K562 (cell line): ENCODE data around the gene SCTR. TPM values are rescaled to one million over a fixed set of nuclear protein-coding genes. Genes with fewer than 3 reads are reported as not detected.
A peak's percentile ranks its signal among the peaks of the same experiment; 100 is the strongest.

ENCODE experiments used
- ATAC-seq: fragments of 200-7000 bp; cut with Tn5 transposase; 3 replicates; pipeline ENCODE4 v1.9.1; 2020; ENCODE audit warnings: moderate library complexity
- BruUV-seq: library from RNA; stranded (reverse); fragments of 400-500 nt; replicated peaks from 2 replicates; lab custom pipeline; 2021; lab: Mats Ljungman, UMichigan
- CTCF ChIA-PET: fragments of 300-600 bp; formaldehyde crosslinking; extraction: SDS; loops from one replicate; lab custom pipeline; 2021; ENCODE audit warnings: low intra/inter-chr PET ratio; lab: Yijun Ruan, JAX
- POLR2A ChIA-PET: fragments of 300-600, 350-650 bp; sonication (Branson Sonifier 250); formaldehyde crosslinking; extraction: SDS; loops from one replicate; lab custom pipeline; 2021; ENCODE audit warnings: antibody characterized with exemption, inconsistent platforms; lab: Yijun Ruan, JAX
- DNase-seq, 4 experiments: peaks; one replicate each; pipeline versions ENCODE4 v3.0.0 to v3.0.0-alpha.2; 2011 to 2018; ENCODE audit warnings: low spot score in 3 of 4, mixed read lengths in 3 of 4; ENCODE audit errors: extremely low read depth in 1 of 4
- FAIRE-seq: peaks from 2 replicates; lab custom pipeline; 2011; peaks lifted over from hg19 to GRCh38; lab: Jason Lieb, UNC
- H2AFZ ChIP-seq: 2 replicates; pipeline ENCODE4 v1.6.0; 2011; ENCODE audit warnings: low read depth, low read length, control low read depth, inconsistent platforms
- H3K27ac ChIP-seq: fragments of 200-600 bp; 3 replicates; pipeline ENCODE4 v1.8.0; 2011; ENCODE audit warnings: low read depth, mild to moderate bottlenecking, control low read depth, inconsistent platforms, low read length, moderate library complexity, mixed read lengths; ENCODE audit errors: extremely low read depth
- H3K27me3 ChIP-seq, 2 experiments: fragments of 300-600 bp in 1 of 2; 2 replicates in 1 of 2; 3 replicates in 1 of 2; pipeline versions ENCODE4 v1.6.0 to v1.8.0; 2011; ENCODE audit warnings: inconsistent platforms in 2 of 2, low read length in 2 of 2, mild to moderate bottlenecking in 1 of 2, mixed read lengths in 1 of 2, moderate library complexity in 1 of 2; ENCODE audit not compliant: control insufficient read depth in 2 of 2, insufficient read depth in 2 of 2
- H3K36me3 ChIP-seq: fragments of 300-600 bp; 3 replicates; pipeline ENCODE4 v1.8.0; 2011; ENCODE audit warnings: mild to moderate bottlenecking, low read length, inconsistent platforms; ENCODE audit not compliant: control insufficient read depth, insufficient read depth
- H3K4me1 ChIP-seq, 2 experiments: fragments of 200-600 bp in 1 of 2; replicated peaks in 1 of 2; 2 replicates in 1 of 2; 3 replicates in 1 of 2; pipeline versions ENCODE4 v1.5.1 to v1.8.0; 2011; ENCODE audit warnings: inconsistent platforms in 2 of 2, low read length in 2 of 2, mild to moderate bottlenecking in 1 of 2, mixed read lengths in 1 of 2, moderate library complexity in 1 of 2; ENCODE audit not compliant: control insufficient read depth in 2 of 2, insufficient read depth in 2 of 2
- H3K4me2 ChIP-seq: 2 replicates; pipeline ENCODE4 v1.6.1; 2011; ENCODE audit warnings: low read length, control low read depth, inconsistent platforms, mixed read lengths; ENCODE audit not compliant: insufficient read depth
- H3K4me3 ChIP-seq: fragments of 200-600 bp; sonication (generic), shearing (Covaris generic); 2 replicates; pipeline ENCODE4 v1.5.1; 2016; ENCODE audit warnings: control low read depth, inconsistent platforms
- H3K79me2 ChIP-seq: fragments of 200-600 bp; 3 replicates; pipeline ENCODE4 v1.8.0; 2011; ENCODE audit warnings: low read length, inconsistent platforms; ENCODE audit not compliant: control insufficient read depth, insufficient read depth
- H3K9ac ChIP-seq, 2 experiments: 2 replicates each; pipeline versions ENCODE4 v1.6.0 to v1.6.1; 2011; ENCODE audit warnings: low read depth in 2 of 2, low read length in 2 of 2, control low read depth in 1 of 2, inconsistent platforms in 1 of 2, mild to moderate bottlenecking in 1 of 2, mixed read lengths in 1 of 2; ENCODE audit not compliant: insufficient read depth in 1 of 2
- H3K9me1 ChIP-seq: one replicate; pipeline ENCODE4 v1.6.0; 2011; ENCODE audit warnings: inconsistent platforms, mild to moderate bottlenecking, low read length, moderate library complexity; ENCODE audit not compliant: control insufficient read depth, insufficient read depth
- H3K9me3 ChIP-seq: replicated peaks from 2 replicates; pipeline ENCODE4 v1.5.1; 2011; ENCODE audit warnings: low read depth, low read length, inconsistent platforms; ENCODE audit not compliant: control insufficient read depth, insufficient read depth
- H4K20me1 ChIP-seq: replicated peaks from 2 replicates; pipeline ENCODE4 v1.6.1; 2011; ENCODE audit warnings: low read length, inconsistent platforms, mixed read lengths; ENCODE audit not compliant: control insufficient read depth, insufficient read depth
- EZH2 ChIP-seq: IDR thresholded peaks from 2 replicates; pipeline ENCODE4 v1.6.1; 2012; ENCODE audit warnings: low read depth, mild to moderate bottlenecking, inconsistent platforms, low read length, borderline replicate concordance
- GABPB1 ChIP-seq: sonication (generic); formaldehyde crosslinking; IDR thresholded peaks from 2 replicates; pipeline ENCODE4 v1.8.0; 2022; ENCODE audit warnings: mild to moderate bottlenecking, missing genetic modification reagents
- GATA2 ChIP-seq: sonication (generic); formaldehyde crosslinking; IDR thresholded peaks from 2 replicates; pipeline ENCODE4 v1.4.0; 2020; ENCODE audit warnings: mild to moderate bottlenecking, missing genetic modification reagents
- HMGN3 ChIP-seq: IDR thresholded peaks from 2 replicates; pipeline ENCODE4 v1.6.1; 2011; ENCODE audit warnings: borderline replicate concordance, low read depth, mild to moderate bottlenecking, mixed read lengths, low read length; ENCODE audit not compliant: insufficient read length; ENCODE audit errors: extremely low read depth
- PCBP2 ChIP-seq: fragments of 200-400 bp; formaldehyde crosslinking; IDR thresholded peaks from 2 replicates; pipeline ENCODE4 v1.6.1; 2018; ENCODE audit warnings: low read length, low read depth, mild to moderate bottlenecking, moderate library complexity; ENCODE audit not compliant: poor library complexity, severe bottlenecking
- POLR2A ChIP-seq: fragments of 450-650 bp; conservative IDR thresholded peaks from 2 replicates; pipeline ENCODE4 v1.6.1; 2016
- RBFOX2 ChIP-seq: fragments of 200-400 bp; formaldehyde crosslinking; IDR thresholded peaks from 2 replicates; pipeline ENCODE4 v1.6.1; 2017; ENCODE audit warnings: low read depth, mild to moderate bottlenecking, low read length, moderate library complexity
- STAT5A ChIP-seq: IDR thresholded peaks from 2 replicates; pipeline ENCODE4 v1.6.1; 2012; ENCODE audit warnings: low read length, inconsistent platforms, borderline replicate concordance
- TAF7 ChIP-seq: fragments of 450-650 bp; IDR thresholded peaks from 2 replicates; pipeline ENCODE4 v1.6.1; 2016; ENCODE audit warnings: missing genetic modification characterization, missing compliant biosample characterization
- TEAD4 ChIP-seq, 2 experiments: sonication (generic) in 1 of 2; formaldehyde crosslinking in 1 of 2; IDR thresholded peaks; 2 replicates each; pipeline versions ENCODE4 v1.6.1 to v1.8.0; 2012 to 2022; ENCODE audit warnings: borderline replicate concordance in 1 of 2, inconsistent platforms in 1 of 2, low read length in 1 of 2, mild to moderate bottlenecking in 1 of 2, missing genetic modification reagents in 1 of 2
- U2AF1 ChIP-seq: fragments of 200-400 bp; formaldehyde crosslinking; optimal IDR thresholded peaks from 2 replicates; pipeline ENCODE3; 2017; ENCODE audit warnings: mild to moderate bottlenecking, low read depth, low read length, moderate library complexity
- ZFP1 ChIP-seq: fragments of 450-650 bp; formaldehyde crosslinking; IDR thresholded peaks from 2 replicates; pipeline ENCODE4 v1.4.0; 2020; ENCODE audit warnings: mild to moderate bottlenecking, mixed read lengths
- ZNF134 ChIP-seq: fragments of 250-450 bp; sonication (Bioruptor Pico); conservative IDR thresholded peaks from 2 replicates; pipeline ENCODE4 v1.4.0; 2020
- ZNF274 ChIP-seq: IDR thresholded peaks from 2 replicates; pipeline ENCODE4 v1.6.1; 2011; ENCODE audit warnings: low read depth, mild to moderate bottlenecking, low read length, moderate library complexity, borderline replicate concordance
- WGBS: fragments of 100-300 bp; shearing (Covaris generic); methylation state at CpG from one replicate; pipeline ENCODE4 v1.1.6; 2016; ENCODE audit warnings: low coverage, mixed read lengths; ENCODE audit not compliant: insufficient coverage; ENCODE audit errors: missing lambda C conversion rate; 5-methylcytosine and 5-hydroxymethylcytosine counted together
- in situ Hi-C: fragments of 300-500 bp; cut with MboI; formaldehyde crosslinking; loops from 4 replicates; pipeline ENCODE4 v1.15.0; 2018; ENCODE audit warnings: inconsistent platforms, mixed read lengths
- intact Hi-C: fragments of 100-400 bp; cut with micrococcal nuclease; formaldehyde crosslinking; loops from 2 replicates; pipeline ENCODE4 v1.14.2; 2022
- polyA plus RNA-seq, 8 experiments: library from polyadenylated mRNA; depleted of rRNA in 4 of 8; stranded (reverse) in 5 of 8; unstranded in 3 of 8; fragments of >200 nt; fragmentation: Nextera tagmentation in 2 of 8; fragmentation: Illumina TruSeq in 1 of 8; extraction: Ambion mirVana in 2 of 8; extraction: Trizol in 1 of 8; gene quantifications; 2 replicates each; pipeline versions ENCODE4 v1.2.1 to v1.2.3, GENCODE V29; 2011 to 2014; ENCODE audit warnings: inconsistent platforms in 1 of 8, missing spikeins in 1 of 8
- total RNA-seq, 7 experiments: library from RNA; depleted of rRNA in 6 of 7; stranded (reverse); fragments of >200 nt in 6 of 7; fragmentation: Illumina TruSeq in 2 of 7; extraction: Trizol in 2 of 7; gene quantifications; 2 replicates each; pipeline versions ENCODE4 v1.2.1 to v1.2.3, GENCODE V29; 2011 to 2021; ENCODE audit warnings: low replicate concordance in 1 of 7
- TF ChIP-seq, protein P1 (sequence below), 2 experiments: fragments of 450-650 bp; IDR thresholded peaks; 2 replicates each; pipeline ENCODE4 v1.6.1; 2016; ENCODE audit warnings: mild to moderate bottlenecking in 2 of 2, borderline replicate concordance in 1 of 2, low read depth in 1 of 2, moderate library complexity in 1 of 2

SCTR gene
- total and polyA plus RNA-seq, 9 of the 15 experiments (the other 6 are each of a cell fraction or from before 2014, with no cell fraction given), result not detected

- H3K79me2 ChIP-seq, result no peaks in the 10 kb centered on the region
- BruUV-seq, result no TSS peak
- no peak for FAIRE-seq
- 41% methylated on average over 7 of the region's 7 CpGs for WGBS
- no peaks in the 10 kb centered on the region for H3K4me1 ChIP-seq
- ChIA-PET POLR2A (no interaction called here), CTCF (no interaction called here)
- H3K9me1 ChIP-seq, result no peaks in the 10 kb centered on the region
- intact Hi-C loops (no loop called here), in situ Hi-C loops (no loop called here)
- no peak overlapping the region for H3K27ac ChIP-seq
- H3K9ac ChIP-seq, result no peak overlapping the region
- H4K20me1 ChIP-seq, result no peaks in the 10 kb centered on the region
- no peak for DNase-seq
- ATAC-seq, result no peak
- no peak overlapping the region for H3K4me2 ChIP-seq
- H3K9me3 ChIP-seq, result no peaks in the 10 kb centered on the region
- no peak overlapping the region for H3K4me3 ChIP-seq
- no peaks in the 10 kb centered on the region for H3K27me3 ChIP-seq
- no peaks in the 10 kb centered on the region for H3K36me3 ChIP-seq
- peak overlapping the region; percentile 23; the same call in 1 of the 2 replicates for H2AFZ ChIP-seq
- no peak for TF ChIP-seq U2AF1
- TF ChIP-seq POLR2A, result no peak
- no peak for TF ChIP-seq ZNF134 (CRISPR knock-in tag)
- TF ChIP-seq, protein P1, sequence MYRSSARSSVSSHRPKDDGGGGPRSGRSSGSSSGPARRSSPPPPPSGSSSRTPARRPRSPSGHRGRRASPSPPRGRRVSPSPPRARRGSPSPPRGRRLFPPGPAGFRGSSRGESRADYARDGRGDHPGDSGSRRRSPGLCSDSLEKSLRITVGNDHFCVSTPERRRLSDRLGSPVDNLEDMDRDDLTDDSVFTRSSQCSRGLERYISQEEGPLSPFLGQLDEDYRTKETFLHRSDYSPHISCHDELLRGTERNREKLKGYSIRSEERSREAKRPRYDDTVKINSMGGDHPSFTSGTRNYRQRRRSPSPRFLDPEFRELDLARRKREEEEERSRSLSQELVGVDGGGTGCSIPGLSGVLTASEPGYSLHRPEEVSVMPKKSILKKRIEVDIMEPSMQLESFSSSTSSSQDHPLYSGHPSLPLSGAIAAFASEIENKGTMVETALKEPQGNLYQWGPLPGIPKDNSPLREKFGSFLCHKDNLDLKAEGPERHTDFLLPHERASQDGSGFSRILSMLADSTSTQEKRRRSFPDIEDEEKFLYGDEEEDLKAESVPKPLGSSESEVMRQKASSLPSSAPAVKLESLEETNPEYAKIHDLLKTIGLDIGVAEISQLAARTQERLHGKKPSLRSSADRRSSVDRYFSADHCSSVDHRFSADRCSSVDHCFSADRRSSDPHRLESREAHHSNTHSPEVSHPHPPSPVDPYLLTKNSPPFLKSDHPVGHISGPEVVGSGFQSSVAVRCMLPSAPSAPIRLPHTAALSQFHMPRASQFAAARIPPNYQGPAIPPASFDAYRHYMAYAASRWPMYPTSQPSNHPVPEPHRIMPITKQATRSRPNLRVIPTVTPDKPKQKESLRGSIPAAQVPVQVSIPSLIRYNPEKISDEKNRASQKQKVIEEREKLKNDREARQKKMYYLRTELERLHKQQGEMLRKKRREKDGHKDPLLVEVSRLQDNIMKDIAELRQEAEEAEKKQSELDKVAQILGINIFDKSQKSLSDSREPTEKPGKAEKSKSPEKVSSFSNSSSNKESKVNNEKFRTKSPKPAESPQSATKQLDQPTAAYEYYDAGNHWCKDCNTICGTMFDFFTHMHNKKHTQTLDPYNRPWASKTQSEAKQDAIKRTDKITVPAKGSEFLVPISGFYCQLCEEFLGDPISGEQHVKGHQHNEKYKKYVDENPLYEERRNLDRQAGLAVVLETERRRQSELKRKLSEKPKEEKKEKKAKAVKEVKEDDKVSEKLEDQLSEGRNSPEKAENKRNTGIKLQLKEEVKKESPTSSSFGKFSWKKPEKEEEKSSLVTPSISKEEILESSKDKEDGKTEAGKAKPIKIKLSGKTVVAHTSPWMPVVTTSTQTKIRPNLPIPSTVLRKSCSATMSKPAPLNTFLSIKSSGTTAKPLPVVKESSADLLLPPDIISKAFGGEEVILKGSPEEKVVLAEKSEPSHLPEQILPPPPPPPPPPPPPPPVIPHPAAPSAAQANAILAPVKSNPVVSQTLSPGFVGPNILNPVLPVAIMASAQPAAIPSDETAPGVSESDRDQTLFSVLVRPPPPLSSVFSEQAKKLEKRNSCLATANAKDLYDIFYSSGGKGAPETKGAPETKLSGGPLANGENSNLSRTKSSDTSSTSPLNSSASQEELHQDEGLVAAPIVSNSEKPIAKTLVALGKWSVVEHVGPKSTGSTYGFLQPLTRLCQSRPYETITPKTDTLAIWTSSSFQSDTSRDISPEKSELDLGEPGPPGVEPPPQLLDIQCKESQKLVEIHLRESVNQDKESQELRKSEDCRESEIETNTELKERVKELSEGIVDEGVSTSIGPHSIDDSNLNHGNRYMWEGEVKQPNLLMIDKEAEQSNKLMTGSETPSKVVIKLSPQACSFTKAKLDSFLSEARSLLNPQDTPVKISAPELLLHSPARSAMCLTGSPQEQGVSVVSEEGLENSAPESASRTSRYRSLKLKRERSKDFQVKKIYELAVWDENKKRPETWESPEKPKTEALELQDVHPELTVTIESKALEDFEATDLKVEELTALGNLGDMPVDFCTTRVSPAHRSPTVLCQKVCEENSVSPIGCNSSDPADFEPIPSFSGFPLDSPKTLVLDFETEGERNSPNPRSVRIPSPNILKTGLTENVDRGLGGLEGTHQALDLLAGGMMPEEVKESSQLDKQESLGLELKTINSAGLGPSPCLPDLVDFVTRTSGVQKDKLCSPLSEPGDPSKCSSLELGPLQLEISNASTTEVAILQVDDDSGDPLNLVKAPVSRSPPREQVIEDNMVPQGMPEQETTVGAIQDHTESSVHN (IDR thresholded peaks at IDR 0.05; ENCODE audit: borderline replicate concordance in 1 of 2, low read depth in 1 of 2), result no peak
- TF ChIP-seq EZH2, result no peak
- no peak for TF ChIP-seq ZNF274
- no peak for TF ChIP-seq ZFP1
- TF ChIP-seq TAF7 (tag), result no peak
- TF ChIP-seq STAT5A, result no peak
- TF ChIP-seq HMGN3, result no peak
- no peak for TF ChIP-seq PCBP2
- no peak for TF ChIP-seq GATA2 (CRISPR knock-in tag)
- no peak for TF ChIP-seq GABPB1
- TF ChIP-seq RBFOX2, result no peak
- no peak for TF ChIP-seq TEAD4 (IDR thresholded peaks at IDR 0.05; ENCODE audit: low read length)
- TF ChIP-seq TEAD4 (CRISPR knock-in tag; IDR thresholded peaks at IDR 0.05; ENCODE audit: borderline replicate concordance), result no peak
These were observed 29.5 kb upstream of the SCTR start for GRCh38 chr2:119553687-119554344.
